D341Med (cell line): Measurements from ENCODE around the gene PCDHGA3.
"Not testable (repeated sequence)": the region's sequence is repeated elsewhere in the genome, so short reads cannot be mapped to it uniquely, and the experiment has no call there.

Experiments
- DNase-seq: peaks from one replicate; pipeline ENCODE4 v3.0.0; 2012; ENCODE audit warnings: low spot score

The PCDHGA3 gene

GRCh38 chr5:141349917-141350619 lies 6.4 kb downstream of the PCDHGA3 start, which contains the start of gene PCDHGB1:
Gene PCDHGB1 (plus strand): TSS chr5:141350099. CDS start chr5:141350261, 162 bp downstream.
- DNase-seq: peak; percentile 72

GRCh38 chr5:141351591-141351990 lies 8.0 kb downstream of the PCDHGA3 start:
- no peak for DNase-seq

- no peak for DNase-seq
Observed at GRCh38 chr5:141354900-141355469, 11.4 kb downstream of the PCDHGA3 start, which contains the start of gene PCDHGA4. Gene PCDHGA4 (plus strand): TSS chr5:141355021. CDS start chr5:141355108, 87 bp downstream.

GRCh38 chr5:141355641-141356040 lies 12.0 kb downstream of the PCDHGA3 start:
- no peak for DNase-seq

GRCh38 chr5:141356133-141356532 lies 12.5 kb downstream of the PCDHGA3 start:
- no peak for DNase-seq

GRCh38 chr5:141356950-141357349 lies 13.3 kb downstream of the PCDHGA3 start:
- DNase-seq: no peak

- no peak for DNase-seq
Observed at GRCh38 chr5:141359790-141360426, 16.3 kb downstream of the PCDHGA3 start, which contains the start of gene PCDHGB2. Gene PCDHGB2 (plus strand): TSS chr5:141359994. CDS start chr5:141360136, 142 bp downstream.

GRCh38 chr5:141360685-141361084 lies 17.1 kb downstream of the PCDHGA3 start:
- DNase-seq: no peak

- DNase-seq: no peak
Observed at GRCh38 chr5:141362719-141363118, 19.1 kb downstream of the PCDHGA3 start.

GRCh38 chr5:141363952-141364660 lies 20.5 kb downstream of the PCDHGA3 start, which contains the start of gene PCDHGA5:
Gene PCDHGA5 (plus strand): TSS chr5:141364162. CDS start chr5:141364331, 169 bp downstream.
- no peak for DNase-seq

GRCh38 chr5:141366016-141366896 lies 22.6 kb downstream of the PCDHGA3 start:
- DNase-seq: no peak

GRCh38 chr5:141369994-141370848 lies 26.6 kb downstream of the PCDHGA3 start, which contains the start of gene PCDHGB3:
Gene PCDHGB3 (plus strand): TSS chr5:141370242. CDS start chr5:141370395, 153 bp downstream.
- DNase-seq: no peak

- no peak for DNase-seq
Observed at GRCh38 chr5:141371572-141372475, 28.2 kb downstream of the PCDHGA3 start.

GRCh38 chr5:141373673-141374317 lies 30.2 kb downstream of the PCDHGA3 start, which contains the start of gene PCDHGA6:
Gene PCDHGA6 (plus strand): TSS chr5:141373891. CDS start chr5:141374084, 193 bp downstream.
- no peak for DNase-seq

GRCh38 chr5:141374627-141375026 lies 31.0 kb downstream of the PCDHGA3 start:
- DNase-seq: no peak

GRCh38 chr5:141375444-141376155 lies 32.0 kb downstream of the PCDHGA3 start:
- not testable (repeated sequence) for DNase-seq

GRCh38 chr5:141382469-141383294 lies 39.1 kb downstream of the PCDHGA3 start, which contains the start of gene PCDHGA7:
Gene PCDHGA7 (plus strand): TSS chr5:141382742. CDS start chr5:141382900, 158 bp downstream.
- DNase-seq: no peak
